Muscle of leg (tissue), 11 donors: ENCODE measurements around the gene HDAC9. TPM values are rescaled to one million over a fixed set of nuclear protein-coding genes. Genes with fewer than 3 reads are reported as not detected.

Experiments used
- DNase-seq: peaks from one replicate; pipeline ENCODE4 v3.0.0; 2013
- H3K27ac ChIP-seq: one replicate; pipeline ENCODE4 v1.5.1; 2013; ENCODE audit warnings: mild to moderate bottlenecking, low read length, control low read depth
- H3K27me3 ChIP-seq: one replicate; pipeline ENCODE4 v1.6.1; 2013; ENCODE audit warnings: low read length; ENCODE audit not compliant: control insufficient read depth, insufficient read depth
- H3K36me3 ChIP-seq: one replicate; pipeline ENCODE4 v1.6.1; 2013; ENCODE audit warnings: low read length; ENCODE audit not compliant: control insufficient read depth, insufficient read depth
- H3K4me1 ChIP-seq: one replicate; pipeline ENCODE4 v1.6.1; 2013; ENCODE audit warnings: low read length; ENCODE audit not compliant: control insufficient read depth, insufficient read depth
- H3K4me3 ChIP-seq: one replicate; pipeline ENCODE4 v1.5.1; 2013; ENCODE audit warnings: low read length, control low read depth
- H3K9me3 ChIP-seq: replicated peaks from 2 replicates; pipeline ENCODE4 v1.6.1; 2013; ENCODE audit warnings: low read depth, low read length; ENCODE audit not compliant: control insufficient read depth
- whole genome bisulfite sequencing: methylation state at CpG from one replicate; pipeline ENCODE4 v1.1.5; 2013; ENCODE audit warnings: missing lambda C conversion rate; ENCODE audit not compliant: insufficient coverage; 5-methylcytosine and 5-hydroxymethylcytosine counted together
- polyA plus RNA-seq, 8 donors: library from polyadenylated mRNA; unstranded; fragments of 120-200 nt; gene quantifications; one replicate each; pipeline versions ENCODE4 v1.2.1 to v1.2.3, GENCODE V29; 2013; ENCODE audit warnings: inconsistent platforms in 1 of 8, low replicate concordance in 1 of 8; ENCODE audit not compliant: insufficient read length in 8 of 8, insufficient read depth in 1 of 8
- total RNA-seq: library from RNA; stranded (reverse); fragments of 120-200 nt; gene quantifications from one replicate; pipeline ENCODE4 v1.2.4, GENCODE V29; 2013

The HDAC9 gene
- total and polyA plus RNA-seq, 9 donors = 11.9 to 38.2 (median 21.2) TPM

DNA sequence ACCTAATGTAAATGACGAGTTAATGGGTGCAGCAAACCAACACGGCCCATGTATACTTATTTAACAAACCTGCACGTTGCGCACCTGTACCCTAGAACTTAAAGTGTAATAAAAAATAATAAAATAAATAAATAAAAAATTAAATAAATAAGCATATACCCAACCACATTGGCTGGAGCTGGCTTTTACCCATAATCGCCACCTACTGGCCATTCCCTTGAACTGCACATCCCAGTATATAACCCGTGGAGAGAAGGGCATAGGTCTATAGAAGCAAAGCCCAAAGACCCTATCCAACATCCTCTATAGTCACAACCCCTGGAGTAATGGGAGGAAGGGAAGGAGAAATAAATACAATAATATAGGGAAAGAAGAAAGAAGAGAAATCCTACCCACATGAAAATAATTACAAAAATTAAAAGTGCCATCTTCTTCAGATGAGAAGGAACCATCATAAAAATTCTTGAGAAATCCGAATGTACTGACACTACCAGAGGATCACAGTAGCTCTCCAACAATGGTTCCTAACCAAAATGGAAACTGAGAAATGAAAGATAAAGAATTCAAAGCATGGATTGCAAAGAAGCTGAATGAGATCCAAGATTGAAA is 556.3 kb downstream of the HDAC9 start:
- no CpG with 5 or more reads among the region's 7 CpGs for WGBS

More for the DNA sequence above, 556.3 kb downstream of the HDAC9 start:
- H3K4me3 ChIP-seq = no peak overlapping the region
- peaks cover 6% of the 10 kb centered on the region for H3K9me3 ChIP-seq
- no peaks in the 10 kb centered on the region for H3K4me1 ChIP-seq
- no peaks in the 10 kb centered on the region for H3K27me3 ChIP-seq
- no peak overlapping the region for H3K27ac ChIP-seq
- DNase-seq = no peak
- no peaks in the 10 kb centered on the region for H3K36me3 ChIP-seq
